Thoracic aorta (tissue), 2 donors: ENCODE data around the gene C19orf85. TPM values are rescaled to one million over a fixed set of nuclear protein-coding genes. Genes with fewer than 3 reads are reported as not detected.

Experiments used
- ATAC-seq: fragments of 150-250 bp; one replicate; pipeline ENCODE4 v1.8.0; 2017; ENCODE audit warnings: low read depth; ENCODE audit not compliant: insufficient number of reproducible peaks, low FRiP score
- DNase-seq: peaks from one replicate; pipeline ENCODE4 v3.0.0-alpha.2; 2020; ENCODE audit warnings: low spot score
- H3K27ac ChIP-seq, 2 donors: fragments of 200-600 bp; sonication (generic); 1 replicate in 1 of 2; 2 replicates in 1 of 2; pipeline ENCODE4 v1.5.1; 2016; ENCODE audit warnings: mild to moderate bottlenecking in 2 of 2, moderate library complexity in 2 of 2
- H3K27me3 ChIP-seq: fragments of 200-600 bp; sonication (generic); replicated peaks from 2 replicates; pipeline ENCODE4 v1.6.0; 2016; ENCODE audit warnings: mild to moderate bottlenecking; ENCODE audit not compliant: insufficient read depth
- H3K36me3 ChIP-seq: fragments of 200-600 bp; sonication (generic); one replicate; pipeline ENCODE4 v1.5.1; 2016
- H3K4me1 ChIP-seq, 2 donors: fragments of 200-600 bp; sonication (generic); 1 replicate in 1 of 2; 2 replicates in 1 of 2; pipeline versions ENCODE4 v1.5.1 to v1.6.0; 2016; ENCODE audit warnings: low read depth in 2 of 2, mild to moderate bottlenecking in 1 of 2; ENCODE audit not compliant: control insufficient read depth in 1 of 2
- H3K4me3 ChIP-seq: fragments of 200-600 bp; sonication (generic); 2 replicates; pipeline ENCODE4 v1.5.1; 2016; ENCODE audit warnings: mild to moderate bottlenecking
- H3K9me3 ChIP-seq: fragments of 200-600 bp; sonication (generic); 2 replicates; pipeline ENCODE4 v1.5.1; 2016
- total RNA-seq, 2 donors: library from RNA; depleted of rRNA; stranded (reverse); fragments of >200 nt; gene quantifications; one replicate each; pipeline versions ENCODE4 v1.1.0 to v1.2.3, GENCODE V29; 2016
- TF ChIP-seq, protein P1 (sequence below): fragments of 200-600 bp; sonication (generic); IDR thresholded peaks from one replicate; pipeline ENCODE4 v1.5.1; 2019; ENCODE audit warnings: antibody characterized with exemption

Gene C19orf85
- total RNA-seq, 2 donors from 2014 or later, result not detected

DNA sequence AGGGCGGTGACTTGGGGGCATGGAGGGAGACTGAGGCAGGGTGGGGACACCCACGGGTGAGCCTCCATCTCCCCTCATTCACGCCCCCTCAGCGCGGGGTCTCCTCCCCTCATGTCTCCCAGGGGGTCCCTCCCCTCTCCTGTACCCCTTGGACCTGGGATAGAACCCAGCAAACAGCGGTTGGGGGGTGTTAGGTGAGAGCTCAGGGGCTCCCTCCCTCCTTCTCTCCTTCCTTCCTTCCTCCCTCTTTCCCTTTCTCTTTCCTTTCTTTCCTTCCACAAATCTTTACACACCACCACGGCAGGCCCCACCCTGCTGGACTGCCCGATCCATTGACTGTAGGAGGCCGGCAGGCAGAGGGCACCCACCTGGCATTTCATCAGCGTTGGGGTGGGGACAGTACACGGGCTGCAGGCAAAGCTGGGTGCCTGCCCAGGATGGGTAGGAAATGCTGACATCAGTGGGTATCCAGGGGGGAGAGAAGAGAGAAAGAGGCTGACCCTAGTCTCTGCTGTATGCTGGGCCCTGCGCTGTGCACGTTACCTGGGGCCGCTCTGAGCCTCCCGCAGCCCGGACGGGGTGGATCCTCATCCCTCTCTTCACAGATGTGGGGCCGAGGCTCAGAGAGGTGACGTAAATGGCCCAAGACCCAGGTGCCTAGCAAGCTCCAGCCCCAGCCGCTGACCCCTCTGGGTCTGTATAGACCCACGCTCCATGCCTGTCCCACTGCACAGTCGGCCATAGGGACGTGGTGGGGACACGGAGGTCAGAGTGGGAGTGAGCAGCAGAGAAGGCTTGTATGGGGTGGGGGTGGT is 27.2 kb upstream of the C19orf85 start:
- TF ChIP-seq, protein P1, sequence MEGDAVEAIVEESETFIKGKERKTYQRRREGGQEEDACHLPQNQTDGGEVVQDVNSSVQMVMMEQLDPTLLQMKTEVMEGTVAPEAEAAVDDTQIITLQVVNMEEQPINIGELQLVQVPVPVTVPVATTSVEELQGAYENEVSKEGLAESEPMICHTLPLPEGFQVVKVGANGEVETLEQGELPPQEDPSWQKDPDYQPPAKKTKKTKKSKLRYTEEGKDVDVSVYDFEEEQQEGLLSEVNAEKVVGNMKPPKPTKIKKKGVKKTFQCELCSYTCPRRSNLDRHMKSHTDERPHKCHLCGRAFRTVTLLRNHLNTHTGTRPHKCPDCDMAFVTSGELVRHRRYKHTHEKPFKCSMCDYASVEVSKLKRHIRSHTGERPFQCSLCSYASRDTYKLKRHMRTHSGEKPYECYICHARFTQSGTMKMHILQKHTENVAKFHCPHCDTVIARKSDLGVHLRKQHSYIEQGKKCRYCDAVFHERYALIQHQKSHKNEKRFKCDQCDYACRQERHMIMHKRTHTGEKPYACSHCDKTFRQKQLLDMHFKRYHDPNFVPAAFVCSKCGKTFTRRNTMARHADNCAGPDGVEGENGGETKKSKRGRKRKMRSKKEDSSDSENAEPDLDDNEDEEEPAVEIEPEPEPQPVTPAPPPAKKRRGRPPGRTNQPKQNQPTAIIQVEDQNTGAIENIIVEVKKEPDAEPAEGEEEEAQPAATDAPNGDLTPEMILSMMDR, result no peak
- H3K36me3 ChIP-seq, result no peaks in the 10 kb centered on the region
- H3K4me3 ChIP-seq, result no peak overlapping the region
- DNase-seq (no peak), ATAC-seq (no peak)
- peaks cover 10 to 17% of the 10 kb centered on the region in 2 donors for H3K4me1 ChIP-seq
- no peaks in the 10 kb centered on the region for H3K9me3 ChIP-seq
- no peaks in the 10 kb centered on the region for H3K27me3 ChIP-seq
- H3K27ac ChIP-seq, result no peak overlapping the region

DNA sequence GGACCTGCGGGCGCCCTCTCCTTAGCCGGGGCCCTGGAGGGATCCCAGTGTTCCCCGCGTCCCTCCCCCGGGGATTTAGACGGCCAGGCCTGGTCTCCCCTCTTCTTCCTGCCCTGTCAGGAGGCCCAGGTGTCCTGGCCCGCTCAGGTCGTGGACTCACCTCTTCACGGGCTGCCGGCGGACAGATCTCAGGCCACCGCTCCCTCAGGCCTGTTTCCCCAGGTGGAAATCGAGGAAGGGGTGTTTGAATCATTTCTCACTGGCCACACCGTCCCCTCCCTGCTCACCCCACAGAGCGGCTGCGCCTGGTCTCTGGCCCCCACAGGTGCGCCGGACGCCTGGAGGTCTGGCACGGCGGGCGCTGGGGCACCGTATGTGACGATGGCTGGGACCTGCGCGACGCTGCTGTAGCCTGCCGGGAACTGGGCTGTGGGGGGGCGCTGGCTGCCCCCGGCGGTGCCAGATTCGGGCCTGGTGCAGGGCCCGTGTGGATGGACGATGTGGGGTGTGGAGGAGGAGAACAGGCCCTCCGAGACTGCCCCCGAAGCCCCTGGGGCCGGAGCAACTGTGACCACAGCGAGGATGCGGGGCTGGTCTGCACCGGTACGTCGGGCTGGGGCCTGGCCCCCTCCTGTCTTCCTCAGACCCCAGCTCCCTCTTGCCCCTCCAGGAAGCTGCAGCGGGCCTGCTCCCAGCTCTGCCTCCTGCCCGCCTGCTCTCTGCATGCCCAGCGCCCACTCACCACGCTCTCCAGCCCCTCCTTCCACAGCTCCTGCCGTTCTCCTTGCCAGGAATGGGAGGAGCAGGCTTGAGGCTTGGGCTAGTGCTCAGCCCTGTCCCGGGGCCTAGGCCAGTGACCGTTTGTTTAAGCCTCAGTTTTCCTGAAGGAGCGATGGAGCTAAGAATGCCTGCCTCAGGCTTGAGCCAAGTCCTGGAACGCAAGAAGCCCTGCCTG is 26.2 kb upstream of the C19orf85 start:
- Histone ChIP-seq H3K4me3 (no peak overlapping the region), H3K27ac (no peak overlapping the region), H3K27me3 (no peaks in the 10 kb centered on the region), H3K4me1 (peaks cover 16 to 25% of the 10 kb centered on the region in 2 donors), H3K36me3 (no peaks in the 10 kb centered on the region), H3K9me3 (no peaks in the 10 kb centered on the region)
- no peak for DNase-seq
- ATAC-seq, result no peak
- TF ChIP-seq, protein P1, result no peak

DNA sequence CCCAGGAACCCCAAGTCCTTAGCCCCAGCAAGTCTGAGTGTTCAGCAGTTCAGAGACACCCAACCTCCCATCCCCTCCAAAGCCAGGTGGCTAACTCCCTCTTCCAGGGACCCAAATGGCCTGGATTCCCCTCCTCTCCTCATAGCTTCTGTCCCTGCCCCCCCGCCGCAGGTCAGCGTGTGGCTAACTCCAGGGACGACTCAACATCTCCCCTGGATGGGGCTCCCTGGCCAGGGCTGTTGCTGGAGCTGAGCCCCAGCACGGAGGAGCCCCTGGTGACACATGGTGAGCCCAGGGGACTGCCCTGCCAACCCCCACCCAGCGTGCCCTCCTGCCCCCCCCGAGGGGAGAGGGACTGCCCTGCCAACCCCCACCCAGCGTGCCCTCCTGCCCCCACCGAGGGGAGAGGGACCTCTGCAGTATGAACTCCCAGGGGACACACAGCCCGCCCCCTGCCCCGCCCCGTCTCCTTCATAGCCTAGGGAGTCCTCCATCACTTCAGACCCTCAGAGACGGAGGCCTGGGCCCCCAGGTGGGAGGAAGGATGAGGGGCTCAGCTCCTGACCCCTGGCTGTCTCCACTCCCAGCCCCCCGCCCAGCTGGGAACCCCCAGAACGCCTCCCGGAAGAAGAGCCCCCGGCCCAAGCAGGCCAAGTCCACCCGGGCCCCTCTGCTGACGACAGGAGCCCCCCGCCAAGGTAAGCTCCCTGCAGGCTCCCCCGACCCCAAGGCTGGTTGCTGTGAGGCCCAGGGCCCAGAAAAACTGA is 25.3 kb upstream of the C19orf85 start:
- no peak for DNase-seq
- H3K4me3 ChIP-seq, result peak overlapping the region; percentile 63
- no peak for ATAC-seq
- H3K36me3 ChIP-seq, result no peaks in the 10 kb centered on the region
- peak overlapping the region in 1 of 2 donors; percentile 65 for H3K27ac ChIP-seq
- peaks cover 23 to 32% of the 10 kb centered on the region in 2 donors for H3K4me1 ChIP-seq
- no peaks in the 10 kb centered on the region for H3K27me3 ChIP-seq
- no peaks in the 10 kb centered on the region for H3K9me3 ChIP-seq
- TF ChIP-seq, protein P1, result no peak

DNA sequence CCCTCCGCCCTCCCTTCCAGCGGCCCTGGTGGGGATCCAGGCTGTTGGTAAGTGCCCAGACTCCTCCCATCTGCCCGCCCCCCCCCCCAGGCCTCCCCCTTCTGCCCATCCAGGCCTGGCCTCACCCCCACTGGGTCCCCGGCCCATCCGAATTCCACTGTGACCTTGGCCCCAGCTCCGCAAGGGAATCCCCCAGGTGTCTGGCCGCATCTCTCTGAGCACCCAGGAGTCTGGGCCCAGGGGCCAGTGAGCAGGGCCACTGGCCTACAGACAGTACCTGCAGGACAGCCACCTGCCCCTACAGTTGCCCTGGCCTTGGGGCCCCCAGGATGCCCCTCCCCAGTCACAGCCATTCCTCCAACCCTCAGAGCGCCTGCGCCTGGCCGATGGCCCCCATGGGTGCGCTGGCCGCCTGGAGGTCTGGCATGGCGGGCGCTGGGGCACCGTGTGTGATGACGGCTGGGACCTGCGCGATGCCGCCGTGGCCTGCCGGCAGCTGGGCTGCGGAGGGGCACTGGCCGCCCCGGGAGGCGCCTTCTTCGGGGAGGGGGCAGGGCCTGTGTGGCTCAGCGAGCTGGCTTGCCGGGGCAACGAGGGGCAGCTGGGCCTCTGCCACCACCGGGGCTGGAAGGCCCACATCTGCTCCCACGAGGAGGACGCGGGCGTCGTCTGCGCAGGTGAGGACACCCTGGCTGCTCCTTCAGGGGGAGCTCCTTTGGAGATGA is 24.6 kb upstream of the C19orf85 start:
- DNase-seq (no peak), ATAC-seq (no peak)
- Histone ChIP-seq H3K27me3 (no peaks in the 10 kb centered on the region), H3K4me1 (peaks cover 29 to 39% of the 10 kb centered on the region in 2 donors), H3K27ac (peak overlapping the region in 1 of 2 donors; percentile 65), H3K4me3 (peak overlapping the region; percentile 63), H3K9me3 (no peaks in the 10 kb centered on the region), H3K36me3 (no peaks in the 10 kb centered on the region)
- TF ChIP-seq, protein P1, result no peak
